Transverse colon (tissue), 4 donors: ENCODE results near the gene SYT1.

Source experiments
- CTCF ChIP-seq, 5 experiments: fragments of 200-600 bp in 3 of 5; fragments of 450-650 bp in 2 of 5; sonication (generic) in 3 of 5; IDR thresholded peaks; 1 replicate in 2 of 5; 2 replicates in 3 of 5; pipeline ENCODE4 v1.5.1; 2016 to 2017; ENCODE audit warnings: antibody characterized with exemption in 5 of 5, inconsistent platforms in 3 of 5, mild to moderate bottlenecking in 2 of 5, moderate library complexity in 1 of 5
- EP300 ChIP-seq: sonication (generic); formaldehyde crosslinking; IDR thresholded peaks from one replicate; pipeline ENCODE4 v1.6.1; 2017; ENCODE audit warnings: antibody characterized with exemption, low read depth
- POLR2A ChIP-seq: fragments of 450-650 bp; IDR thresholded peaks from one replicate; pipeline ENCODE4 v1.6.1; 2016; ENCODE audit warnings: antibody characterized with exemption, mild to moderate bottlenecking, moderate library complexity
- POLR2AphosphoS5 ChIP-seq, 3 donors: sonication (generic); formaldehyde crosslinking; IDR thresholded peaks; one replicate each; pipeline ENCODE4 v1.6.1; 2016; ENCODE audit warnings: antibody characterized with exemption in 3 of 3

- TF ChIP-seq POLR2A (no peak), CTCF (IDR thresholded peaks at IDR 0.05) (no peak), POLR2AphosphoS5 (IDR thresholded peaks at IDR 0.05) (no peak), EP300 (no peak)
Observed at GRCh38 chr12:78916845-78917480, 52.4 kb downstream of the SYT1 start.
